Psoas muscle (tissue), 8 donors: ENCODE data around the gene FUBP1. TPM values are rescaled to one million over a fixed set of nuclear protein-coding genes. Genes with fewer than 3 reads are reported as not detected.
"Not testable (repeated sequence)": the region's sequence is repeated elsewhere in the genome, so short reads cannot be mapped to it uniquely, and the experiment has no call there.

ENCODE experiments used
- ATAC-seq, 4 donors: fragments of 200-7000 bp; cut with Tn5 transposase; one replicate each; pipeline ENCODE4 v1.9.1; 2020; ENCODE audit warnings: moderate library complexity in 3 of 4, mild to moderate bottlenecking in 2 of 4
- DNase-seq, 2 donors: peaks; one replicate each; pipeline ENCODE4 v3.0.0-alpha.2; 2020
- H3K27ac ChIP-seq: fragments of 200-600 bp; one replicate; pipeline ENCODE4 v1.8.0; 2022
- H3K27me3 ChIP-seq, 3 donors: fragments of 200-600 bp in 1 of 3; one replicate each; pipeline versions ENCODE4 v1.6.1 to v1.8.0; 2013 to 2022; ENCODE audit warnings: low read length in 2 of 3, mild to moderate bottlenecking in 2 of 3, moderate library complexity in 1 of 3; ENCODE audit not compliant: insufficient read depth in 3 of 3
- H3K36me3 ChIP-seq, 2 donors: fragments of 200-600 bp in 1 of 2; one replicate each; pipeline versions ENCODE4 v1.6.1 to v1.8.0; 2013 to 2022; ENCODE audit warnings: low read depth in 1 of 2, mild to moderate bottlenecking in 1 of 2, moderate library complexity in 1 of 2; ENCODE audit not compliant: insufficient read depth in 1 of 2
- H3K4me1 ChIP-seq: fragments of 200-600 bp; one replicate; pipeline ENCODE4 v1.8.0; 2022
- H3K4me3 ChIP-seq: fragments of 200-600 bp; one replicate; pipeline ENCODE4 v1.8.0; 2022; ENCODE audit warnings: mild to moderate bottlenecking
- H3K9me3 ChIP-seq: fragments of 200-600 bp; one replicate; pipeline ENCODE4 v1.8.0; 2022
- WGBS, 3 donors: extraction: QIAGEN DNeasy Blood & Tissue Kit; methylation state at CpG; one replicate each; pipeline versions ENCODE4 v1.1.6 to v1.1.7; 2013; 5-methylcytosine and 5-hydroxymethylcytosine counted together
- intact Hi-C, 2 donors: fragments of 100-400 bp; cut with DNase I; formaldehyde crosslinking; loops; one replicate each; pipeline versions ENCODE4 v1.11.0 to v1.14.2; 2022
- polyA plus RNA-seq, 3 donors: library from polyadenylated mRNA; stranded (reverse); fragments of 200-250 nt; gene quantifications; one replicate each; pipeline ENCODE4 v1.2.3, GENCODE V29; 2013
- total RNA-seq, 4 donors: library from RNA; stranded (reverse); fragmentation: NEBNext Ultra II Directional in 2 of 4; extraction: Animal tissue kit (Norgen Biotek cat#: 25700) in 2 of 4; gene quantifications; one replicate each; pipeline versions ENCODE4 v1.2.1 to v1.2.4, GENCODE V29; 2021 to 2023
- TF ChIP-seq, protein P1 (sequence below): fragments of 200-600 bp; IDR thresholded peaks from one replicate; pipeline ENCODE4 v1.8.0; 2022; ENCODE audit warnings: antibody characterized with exemption
- donor health status: healthy with polysubstance abuse.
- donor health status: DM: no; HTN: no; CAD: no; lungs with moderate emphysema.
- donor health status: Bipolar disorder and iron deficiency.
- donor health status: healthy.
- donor health status: DM: yes; HTN: yes; CAD: no.
- donor health status: DM: no; HTN: no; CAD: no.
- donor health status: DM: no; HTN: no; CAD: no.
- donor health status: DM: yes; HTN: yes; CAD: no.

The FUBP1 gene
- total and polyA plus RNA-seq, 7 donors = 24.1 to 72.1 (median 50.9) TPM

DNA sequence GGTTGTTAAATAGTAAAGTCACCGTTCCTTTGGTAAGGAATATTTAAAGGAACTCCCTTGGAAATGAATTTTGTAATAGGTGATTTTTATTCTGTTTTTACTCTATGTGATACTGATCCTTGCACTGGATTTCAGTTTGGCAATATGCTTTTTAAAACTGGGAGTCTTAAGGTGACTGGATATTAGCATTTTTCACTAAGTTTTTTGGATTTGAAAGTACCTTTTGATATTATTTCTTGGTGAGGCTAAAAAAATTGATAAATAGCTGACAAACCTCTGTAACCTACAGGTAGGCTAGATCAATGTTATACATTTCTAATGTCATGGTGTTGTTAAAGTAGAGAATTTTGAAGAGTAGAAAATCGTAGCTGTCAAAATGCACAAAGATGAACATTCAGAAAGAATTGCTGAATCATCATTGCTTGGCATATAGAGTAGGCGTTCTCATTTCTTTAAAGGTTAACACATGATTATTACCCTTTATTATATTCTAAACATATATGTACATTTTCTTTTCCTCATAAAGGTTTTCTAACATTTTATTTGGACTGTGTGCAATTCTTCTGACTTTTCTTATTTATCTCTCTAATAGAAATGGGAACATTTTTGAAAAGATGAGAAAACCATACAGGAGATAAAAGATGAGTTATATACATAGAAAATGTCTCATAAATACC lies 24.3 kb upstream of the FUBP1 start:
- H3K4me1 ChIP-seq = peaks cover 17% of the 10 kb centered on the region
- TF ChIP-seq, protein P1, sequence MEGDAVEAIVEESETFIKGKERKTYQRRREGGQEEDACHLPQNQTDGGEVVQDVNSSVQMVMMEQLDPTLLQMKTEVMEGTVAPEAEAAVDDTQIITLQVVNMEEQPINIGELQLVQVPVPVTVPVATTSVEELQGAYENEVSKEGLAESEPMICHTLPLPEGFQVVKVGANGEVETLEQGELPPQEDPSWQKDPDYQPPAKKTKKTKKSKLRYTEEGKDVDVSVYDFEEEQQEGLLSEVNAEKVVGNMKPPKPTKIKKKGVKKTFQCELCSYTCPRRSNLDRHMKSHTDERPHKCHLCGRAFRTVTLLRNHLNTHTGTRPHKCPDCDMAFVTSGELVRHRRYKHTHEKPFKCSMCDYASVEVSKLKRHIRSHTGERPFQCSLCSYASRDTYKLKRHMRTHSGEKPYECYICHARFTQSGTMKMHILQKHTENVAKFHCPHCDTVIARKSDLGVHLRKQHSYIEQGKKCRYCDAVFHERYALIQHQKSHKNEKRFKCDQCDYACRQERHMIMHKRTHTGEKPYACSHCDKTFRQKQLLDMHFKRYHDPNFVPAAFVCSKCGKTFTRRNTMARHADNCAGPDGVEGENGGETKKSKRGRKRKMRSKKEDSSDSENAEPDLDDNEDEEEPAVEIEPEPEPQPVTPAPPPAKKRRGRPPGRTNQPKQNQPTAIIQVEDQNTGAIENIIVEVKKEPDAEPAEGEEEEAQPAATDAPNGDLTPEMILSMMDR = no peak
- H3K9me3 ChIP-seq = no peaks in the 10 kb centered on the region
- H3K27me3 ChIP-seq = no peaks in the 10 kb centered on the region
- ATAC-seq (no peak), DNase-seq (no peak)
- H3K36me3 ChIP-seq = no peaks in the 10 kb centered on the region
- WGBS, 3 donors = 6 to 38% (median 14%) methylated on average over 3 of the region's 3 CpGs
- peak overlapping the region; percentile 95 for H3K27ac ChIP-seq
- intact Hi-C loops = loop anchor here in 1 of 2 donors (10.0 kb wide), 1 partner anchor 112 kb away; no protein-coding TSS in a partner anchor
- H3K4me3 ChIP-seq = peak overlapping the region; percentile 69

DNA sequence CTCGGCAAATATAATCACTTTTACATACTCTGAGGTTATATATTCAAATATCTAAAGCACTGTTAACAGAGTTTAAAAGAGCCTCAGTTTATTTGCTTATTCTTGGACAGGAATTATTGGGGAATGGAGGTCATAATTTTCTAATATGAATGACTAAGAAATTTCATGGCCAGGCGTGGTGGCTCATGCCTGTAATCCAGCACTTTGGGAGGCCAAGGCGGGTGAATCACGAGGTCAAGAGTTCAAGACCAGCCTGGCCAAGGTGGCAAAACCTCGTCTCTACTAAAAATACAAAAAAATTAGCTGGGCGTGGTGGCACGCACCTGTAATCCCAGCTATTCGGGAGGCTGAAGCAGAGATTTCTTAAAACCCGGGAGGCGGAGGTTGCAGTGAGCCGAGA lies 21.7 kb upstream of the FUBP1 start:
- not testable (repeated sequence) for ATAC-seq, H3K9me3 ChIP-seq, DNase-seq, H3K27me3 ChIP-seq, H3K36me3 ChIP-seq, H3K4me3 ChIP-seq
- 85 to 92% (median 89%) methylated on average over 11 of the region's 11 CpGs for WGBS, 3 donors
- Histone ChIP-seq H3K4me1 (peaks cover 13% of the 10 kb centered on the region), H3K27ac (peak overlapping the region; percentile 36)
- intact Hi-C loops = loop anchor here in 1 of 2 donors (2.0 to 10.0 kb wide), 2 partner anchors 14 to 114 kb away; no protein-coding TSS in a partner anchor

DNA sequence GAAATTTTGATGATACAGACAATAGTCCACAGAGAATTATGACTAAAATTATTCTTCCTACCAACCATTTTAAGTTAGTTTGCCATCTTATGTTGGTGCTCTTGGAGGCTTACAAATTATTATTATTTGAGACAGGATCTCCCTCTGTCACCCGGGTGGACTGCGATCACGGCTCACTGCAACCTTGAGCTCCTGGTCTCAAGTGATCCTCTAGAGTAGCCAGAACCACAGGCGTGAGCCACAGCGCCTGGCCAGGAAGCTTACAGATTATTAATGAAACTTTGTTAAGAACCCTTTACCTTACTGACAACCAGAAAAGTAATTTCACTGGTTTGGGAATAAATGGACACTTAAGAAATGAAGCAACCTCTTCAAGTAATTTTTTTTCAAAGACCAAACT lies 17.9 kb upstream of the FUBP1 start:
- Histone ChIP-seq H3K27ac (no peak overlapping the region), H3K4me1 (no peaks in the 10 kb centered on the region), H3K36me3 (peaks cover 0 to 13% of the 10 kb centered on the region in 2 donors), H3K9me3 (no peaks in the 10 kb centered on the region), H3K27me3 (no peaks in the 10 kb centered on the region), H3K4me3 (no peak overlapping the region)
- intact Hi-C loops = no loop called here
- no peak for DNase-seq
- no peak for ATAC-seq
- WGBS, 3 donors = 86 to 95% (median 87%) methylated on average over 5 of the region's 5 CpGs
- TF ChIP-seq, protein P1 = no peak

DNA sequence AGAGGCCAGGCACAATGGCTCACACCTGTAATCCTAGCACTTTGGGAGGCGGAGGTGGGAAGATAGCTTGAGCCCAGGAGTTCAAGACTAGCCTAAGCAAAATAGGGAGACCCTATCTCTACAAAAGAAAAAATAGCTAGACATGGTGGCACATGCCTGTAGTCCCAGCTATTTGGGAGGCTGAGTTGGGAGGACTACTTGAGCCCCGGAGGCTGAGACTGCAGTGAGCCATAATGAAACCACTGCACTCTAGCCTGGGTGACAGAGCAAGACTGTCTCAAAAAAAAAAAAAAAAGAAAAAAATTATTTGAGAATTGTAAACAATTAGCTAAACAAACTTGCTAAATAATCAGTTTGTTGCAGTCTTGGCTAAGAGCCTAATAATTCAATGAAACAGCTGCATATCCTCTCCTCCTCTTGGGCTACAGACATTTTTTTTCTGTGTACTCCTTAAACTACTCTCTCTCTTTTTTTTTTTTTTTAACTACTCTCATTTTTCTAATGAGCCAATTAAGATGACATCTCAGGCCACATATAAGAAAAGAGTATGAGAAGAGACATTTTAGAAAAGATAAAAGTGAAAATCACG lies 15.3 kb upstream of the FUBP1 start:
- no peaks in the 10 kb centered on the region for H3K27me3 ChIP-seq
- peaks cover 0 to 13% of the 10 kb centered on the region in 2 donors for H3K36me3 ChIP-seq
- no peaks in the 10 kb centered on the region for H3K4me1 ChIP-seq
- no peak overlapping the region for H3K27ac ChIP-seq
- TF ChIP-seq, protein P1 = no peak
- 91 to 92% (median 92%) methylated on average over 3 of the region's 3 CpGs for WGBS, 3 donors
- no peak overlapping the region for H3K4me3 ChIP-seq
- ATAC-seq = no peak
- no peak for DNase-seq
- intact Hi-C loops = no loop called here
- H3K9me3 ChIP-seq = no peaks in the 10 kb centered on the region

DNA sequence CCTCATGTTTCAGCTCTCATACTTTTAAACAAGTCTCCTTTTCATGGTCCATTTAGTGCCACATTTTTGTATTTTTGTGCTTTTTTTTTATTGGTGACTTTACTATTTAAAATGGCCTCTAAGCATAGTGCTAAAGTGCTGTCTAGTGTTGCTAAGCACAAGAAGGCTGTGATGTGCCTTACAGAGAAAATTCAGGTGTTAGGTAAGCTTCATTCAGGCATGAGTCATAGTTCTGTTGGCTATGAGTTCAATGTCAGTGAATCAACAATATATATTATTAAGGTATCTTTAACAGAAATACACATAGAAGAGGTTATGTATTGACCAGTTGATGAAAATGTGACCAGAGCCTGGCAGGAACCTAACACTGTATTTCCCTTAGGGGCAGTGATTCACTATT lies 12.8 kb upstream of the FUBP1 start:
- H3K27me3 ChIP-seq = no peaks in the 10 kb centered on the region
- H3K9me3 ChIP-seq = no peaks in the 10 kb centered on the region
- peaks cover 0 to 13% of the 10 kb centered on the region in 2 donors for H3K36me3 ChIP-seq
- TF ChIP-seq, protein P1 = no peak
- intact Hi-C loops = no loop called here
- no peak overlapping the region for H3K4me3 ChIP-seq
- ATAC-seq = no peak
- H3K27ac ChIP-seq = no peak overlapping the region
- H3K4me1 ChIP-seq = peaks cover 11% of the 10 kb centered on the region
- no peak for DNase-seq
